B cell (primary cell): ENCODE results near the gene MAP4K4. TPM values are rescaled to one million over a fixed set of nuclear protein-coding genes. Genes with fewer than 3 reads are reported as not detected.

Source experiments
- ATAC-seq: fragments of 200-7000 bp; cut with Tn5 transposase; one replicate; pipeline ENCODE4 v1.10.0; 2021; ENCODE audit warnings: low read depth, mild to moderate bottlenecking, moderate number of reproducible peaks, moderate library complexity
- CTCF ChIA-PET: fragments of 350-600 bp; sonication (Branson Sonifier 250); formaldehyde crosslinking; loops from one replicate; lab custom pipeline; 2021; ENCODE audit warnings: antibody characterized with exemption, inconsistent platforms; lab: Charles Lee
- POLR2A ChIA-PET: fragments of 350-600 bp; sonication (Branson Sonifier 250); formaldehyde crosslinking; loops from one replicate; lab custom pipeline; 2021; ENCODE audit warnings: antibody characterized with exemption; lab: Charles Lee
- DNase-seq: peaks from one replicate; pipeline ENCODE4 v3.0.0; 2013
- H2AFZ ChIP-seq: 2 replicates; pipeline ENCODE4 v1.6.1; 2012; ENCODE audit warnings: mild to moderate bottlenecking, low read depth, low read length; ENCODE audit not compliant: insufficient read depth, poor library complexity, severe bottlenecking
- H3K27ac ChIP-seq, 2 donors: 1 replicate in 1 of 2; 2 replicates in 1 of 2; pipeline ENCODE4 v1.5.1; 2012 to 2013; ENCODE audit warnings: low read length in 2 of 2, mild to moderate bottlenecking in 2 of 2, moderate library complexity in 1 of 2
- H3K27me3 ChIP-seq, 4 experiments: fragments of 200-600 bp in 1 of 4; sonication (generic) in 1 of 4; replicated peaks in 1 of 4; 1 replicate in 2 of 4; 2 replicates in 2 of 4; pipeline versions ENCODE4 v1.6.1 to v1.7.0; 2013 to 2016; ENCODE audit warnings: low read length in 3 of 4, mild to moderate bottlenecking in 2 of 4, mixed read lengths in 1 of 4, moderate library complexity in 1 of 4; ENCODE audit not compliant: insufficient read depth in 4 of 4, control insufficient read depth in 3 of 4; ENCODE audit errors: control extremely low read depth in 1 of 4
- H3K36me3 ChIP-seq, 2 experiments: replicated peaks in 1 of 2; 1 replicate in 1 of 2; 2 replicates in 1 of 2; pipeline versions ENCODE4 v1.6.1 to v1.7.1; 2013; ENCODE audit warnings: low read length in 1 of 2; ENCODE audit not compliant: insufficient read depth in 2 of 2, control insufficient read depth in 1 of 2; ENCODE audit errors: control extremely low read depth in 1 of 2, extremely low read depth in 1 of 2
- H3K4me1 ChIP-seq, 2 donors: fragments of 200-600 bp in 1 of 2; sonication (generic) in 1 of 2; 1 replicate in 1 of 2; 2 replicates in 1 of 2; pipeline versions ENCODE4 v1.5.1 to v1.6.1; 2013 to 2017; ENCODE audit warnings: low read length in 2 of 2; ENCODE audit not compliant: control insufficient read depth in 2 of 2, insufficient read depth in 2 of 2
- H3K4me2 ChIP-seq: replicated peaks from 2 replicates; pipeline ENCODE3; 2012; ENCODE audit warnings: mild to moderate bottlenecking, low read depth, low read length; ENCODE audit not compliant: poor library complexity, severe bottlenecking
- H3K4me3 ChIP-seq, 5 experiments: fragments of 200-600 bp in 1 of 5; sonication (generic) in 1 of 5; 1 replicate in 3 of 5; 2 replicates in 2 of 5; pipeline versions ENCODE4 v1.5.1 to v1.7.0; 2011 to 2016; ENCODE audit warnings: low read length in 4 of 5, mild to moderate bottlenecking in 4 of 5, low read depth in 2 of 5, control low read depth in 1 of 5, moderate library complexity in 1 of 5; ENCODE audit not compliant: insufficient read depth in 1 of 5; ENCODE audit errors: control extremely low read depth in 1 of 5, extremely low read depth in 1 of 5
- H3K79me2 ChIP-seq: fragments of 200-600 bp; sonication (generic); one replicate; pipeline ENCODE4 v1.6.0; 2016; ENCODE audit warnings: low read length; ENCODE audit not compliant: control insufficient read depth, insufficient read depth
- H3K9ac ChIP-seq: fragments of 200-600 bp; sonication (generic); 2 replicates; pipeline ENCODE4 v1.6.1; 2017; ENCODE audit warnings: mild to moderate bottlenecking, low read length, moderate library complexity
- H3K9me3 ChIP-seq, 3 donors: one replicate each; pipeline versions ENCODE4 v1.6.1 to v1.7.1; 2013; ENCODE audit warnings: low read length in 2 of 3; ENCODE audit not compliant: control insufficient read depth in 2 of 3, insufficient read depth in 1 of 3; ENCODE audit errors: control extremely low read depth in 1 of 3
- H4K20me1 ChIP-seq: 2 replicates; pipeline ENCODE4 v1.6.0; 2012; ENCODE audit warnings: mild to moderate bottlenecking, low read length; ENCODE audit not compliant: insufficient read depth, control insufficient read depth, poor library complexity, severe bottlenecking
- H3K27ac Mint-ChIP-seq: one replicate; pipeline ENCODE4 v1.8.0; 2021; ENCODE audit warnings: mixed read lengths
- H3K27me3 Mint-ChIP-seq: one replicate; pipeline ENCODE4 v1.8.0; 2021; ENCODE audit warnings: mixed read lengths
- H3K4me1 Mint-ChIP-seq: one replicate; pipeline ENCODE4 v1.8.0; 2021; ENCODE audit warnings: mixed read lengths
- H3K4me3 Mint-ChIP-seq: one replicate; pipeline ENCODE4 v1.8.0; 2021; ENCODE audit warnings: mixed read lengths
- H3K9me3 Mint-ChIP-seq: one replicate; pipeline ENCODE4 v1.8.0; 2022; ENCODE audit warnings: mixed read lengths; ENCODE audit not compliant: insufficient read depth
- CTCF ChIP-seq: fragments of 200-600 bp; IDR thresholded peaks from one replicate; pipeline ENCODE4 v1.8.0; 2022; ENCODE audit warnings: antibody characterized with exemption, mild to moderate bottlenecking
- EZH2 ChIP-seq: IDR thresholded peaks from 2 replicates; pipeline ENCODE4 v1.6.1; 2012; ENCODE audit warnings: borderline replicate concordance, low read depth, mild to moderate bottlenecking, moderate library complexity, low read length; ENCODE audit not compliant: insufficient read depth, poor library complexity, severe bottlenecking
- WGBS: methylation state at CpG from one replicate; pipeline ENCODE4 v1.1.5; 2013; ENCODE audit warnings: missing lambda C conversion rate; ENCODE audit not compliant: insufficient coverage; 5-methylcytosine and 5-hydroxymethylcytosine counted together
- intact Hi-C: fragments of 100-400 bp; cut with micrococcal nuclease; formaldehyde crosslinking; loops from one replicate; pipeline ENCODE4 v1.10.0; 2022
- polyA plus RNA-seq: library from polyadenylated mRNA; depleted of rRNA; stranded (reverse); fragments of >200 nt; gene quantifications from 2 replicates; pipeline ENCODE4 v1.2.3, GENCODE V29; 2012
- total RNA-seq, 2 donors: library from RNA; stranded (reverse); fragments of 120-200 nt in 1 of 2; gene quantifications; 1 replicate in 1 of 2; 2 replicates in 1 of 2; pipeline versions ENCODE4 v1.2.3 to v1.2.4, GENCODE V29; 2013 to 2022

MAP4K4 gene
- total and polyA plus RNA-seq, 2 donors (not counting 1 experiment from before 2014, with no cell fraction given) = 54.8 to 280 TPM

GRCh38 chr2:101854877-101855276, 157.4 kb downstream of the MAP4K4 start:
- Histone ChIP-seq H3K27me3 (no peaks in the 10 kb centered on the region), H3K36me3 (peaks cover 12 to 92% of the 10 kb centered on the region in 2 experiments), H3K9me3 (no peaks in the 10 kb centered on the region), H3K79me2 (peaks cover 8% of the 10 kb centered on the region), H3K4me1 (no peaks in the 10 kb centered on the region), H3K27ac (no peak overlapping the region), H3K4me2 (no peak overlapping the region), H4K20me1 (peaks cover 27% of the 10 kb centered on the region), H3K4me3 (no peak overlapping the region), H2AFZ (no peak overlapping the region), H3K9ac (no peak overlapping the region)
- no peak for DNase-seq
- CTCF ChIA-PET = no interaction called here
- H3K27ac Mint-ChIP-seq = peak overlapping the region; percentile 34
- no peaks in the 10 kb centered on the region for H3K9me3 Mint-ChIP-seq
- 100% methylated on average over 3 of the region's 4 CpGs for WGBS
- no peak overlapping the region for H3K4me3 Mint-ChIP-seq
- H3K27me3 Mint-ChIP-seq = no peaks in the 10 kb centered on the region
- ATAC-seq = no peak
- no peaks in the 10 kb centered on the region for H3K4me1 Mint-ChIP-seq
- TF ChIP-seq CTCF (no peak), EZH2 (no peak)
- POLR2A ChIA-PET = no interaction called here
- intact Hi-C loops = no loop called here

- Histone ChIP-seq H3K9ac (no peak overlapping the region), H3K79me2 (peaks cover 8% of the 10 kb centered on the region), H3K27ac (no peak overlapping the region), H3K4me3 (no peak overlapping the region), H4K20me1 (peaks cover 32% of the 10 kb centered on the region), H3K27me3 (no peaks in the 10 kb centered on the region), H3K36me3 (peaks cover 11 to 94% of the 10 kb centered on the region in 2 experiments), H2AFZ (no peak overlapping the region), H3K4me2 (no peak overlapping the region), H3K4me1 (no peaks in the 10 kb centered on the region), H3K9me3 (no peaks in the 10 kb centered on the region)
- TF ChIP-seq EZH2 = no peak
- no peak for TF ChIP-seq CTCF
- no peak for DNase-seq
- CTCF ChIA-PET = no interaction called here
- Mint-ChIP-seq H3K27me3 (no peaks in the 10 kb centered on the region), H3K27ac (peak overlapping the region; percentile 33), H3K4me3 (no peak overlapping the region), H3K9me3 (no peaks in the 10 kb centered on the region), H3K4me1 (no peaks in the 10 kb centered on the region)
- no peak for ATAC-seq
- intact Hi-C loops = no loop called here
- POLR2A ChIA-PET = no interaction called here
- WGBS = 100% methylated on average over 5 of the region's 9 CpGs
These were observed 158.3 kb downstream of the MAP4K4 start for GRCh38 chr2:101855776-101856175.
